ENCODE data around the gene GSTCD. TPM values are rescaled to one million over a fixed set of nuclear protein-coding genes. Genes with fewer than 3 reads are reported as not detected.
"Not testable (repeated sequence)": the region's sequence is repeated elsewhere in the genome, so short reads cannot be mapped to it uniquely, and the experiment has no call there.

The GSTCD gene, protein sequence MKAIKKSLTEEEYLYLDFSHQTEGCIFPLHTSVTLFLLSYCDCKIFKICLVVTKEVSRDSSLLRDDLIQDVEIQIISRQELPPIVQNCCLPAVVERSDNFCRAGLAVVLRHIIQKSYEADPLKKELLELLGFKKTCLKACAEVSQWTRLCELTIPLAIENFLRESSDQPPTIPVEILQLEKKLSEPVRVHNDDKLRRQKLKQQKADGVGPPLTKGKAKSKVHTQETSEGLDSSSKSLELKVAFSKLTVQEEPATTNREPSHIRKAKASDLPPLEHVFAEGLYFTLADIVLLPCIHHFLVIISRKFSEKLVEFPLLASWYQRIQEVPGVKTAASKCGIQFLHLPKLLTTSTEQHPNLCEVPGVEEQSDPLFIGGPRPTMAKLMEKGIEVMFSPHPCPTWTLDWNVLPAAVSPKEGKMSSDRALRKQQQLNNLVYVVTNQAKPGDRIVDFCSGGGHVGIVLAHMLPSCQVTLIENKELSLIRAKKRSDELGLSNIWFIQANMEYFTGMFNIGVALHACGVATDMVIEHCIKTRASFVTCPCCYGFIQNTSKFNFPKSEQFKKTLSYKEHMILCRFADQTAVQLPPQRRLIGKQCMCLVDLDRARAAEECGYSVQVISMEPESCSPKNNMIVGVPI
- 13.3 and 15.1 TPM in 2 replicates for total RNA-seq (2014; rRNA removed; shearing (Covaris generic))

DNA sequence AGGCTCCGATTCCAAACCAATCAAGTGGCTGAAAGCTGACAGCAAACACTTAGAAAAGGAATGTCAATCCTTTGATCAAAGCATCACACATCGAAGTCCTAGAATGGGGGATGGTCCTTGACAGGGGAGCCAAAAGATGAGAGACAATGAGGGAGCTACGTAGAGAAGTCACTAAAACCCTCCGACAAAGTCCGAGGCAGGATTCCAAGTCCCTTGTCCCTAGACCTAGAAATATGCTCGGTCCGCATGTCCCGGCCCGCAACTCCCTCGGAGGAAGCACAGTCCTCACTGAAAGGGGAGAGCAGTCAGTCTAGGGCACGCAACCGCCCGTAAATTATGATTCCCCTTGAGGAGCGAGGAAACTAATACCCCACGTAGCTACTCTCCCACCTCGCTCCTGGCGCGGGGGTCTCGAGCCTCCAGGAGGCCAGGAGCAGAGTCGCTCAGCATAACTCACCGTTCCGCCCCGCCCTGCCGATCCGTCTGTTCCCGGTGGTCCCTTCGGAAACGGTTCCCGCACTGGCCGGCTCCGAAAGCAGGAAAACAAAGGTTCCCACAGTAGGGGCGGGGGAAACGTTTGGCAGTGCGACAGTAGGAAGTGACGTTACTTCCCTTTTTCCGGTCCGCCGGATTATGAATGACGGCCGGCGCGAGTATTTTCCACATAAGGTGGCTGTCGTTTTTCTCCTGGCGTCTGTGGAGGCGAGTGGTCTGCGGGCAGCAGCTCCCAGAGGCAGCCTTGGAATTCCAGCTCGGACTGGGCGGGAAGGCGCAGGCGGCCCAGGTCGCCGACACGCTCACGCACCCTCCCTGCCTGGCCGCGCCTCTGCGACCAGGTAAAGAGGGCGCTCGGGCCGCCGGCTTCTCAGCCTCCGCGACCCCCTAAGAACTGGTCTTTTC, at the start of gene GSTCD, which contains the start of gene INTS12:
GSTCD (plus strand) TSS at position 604 of the 900 bp plus-strand sequence. CDS start 8,830 bp downstream, outside the sequence.
INTS12 (minus strand) TSS at position 509 of the 900 bp plus-strand sequence. CDS start 8,684 bp downstream, outside the sequence.
- peak; percentile 80 for DNase-seq (ENCODE audit: low spot score)

GRCh38 chr4:105659190-105659589, 49.4 kb upstream of the GSTCD start:
- no peak for DNase-seq (ENCODE audit: low spot score)

- no peak for DNase-seq (ENCODE audit: low spot score)
Observed at GRCh38 chr4:105661028-105661427, 47.6 kb upstream of the GSTCD start.

DNA sequence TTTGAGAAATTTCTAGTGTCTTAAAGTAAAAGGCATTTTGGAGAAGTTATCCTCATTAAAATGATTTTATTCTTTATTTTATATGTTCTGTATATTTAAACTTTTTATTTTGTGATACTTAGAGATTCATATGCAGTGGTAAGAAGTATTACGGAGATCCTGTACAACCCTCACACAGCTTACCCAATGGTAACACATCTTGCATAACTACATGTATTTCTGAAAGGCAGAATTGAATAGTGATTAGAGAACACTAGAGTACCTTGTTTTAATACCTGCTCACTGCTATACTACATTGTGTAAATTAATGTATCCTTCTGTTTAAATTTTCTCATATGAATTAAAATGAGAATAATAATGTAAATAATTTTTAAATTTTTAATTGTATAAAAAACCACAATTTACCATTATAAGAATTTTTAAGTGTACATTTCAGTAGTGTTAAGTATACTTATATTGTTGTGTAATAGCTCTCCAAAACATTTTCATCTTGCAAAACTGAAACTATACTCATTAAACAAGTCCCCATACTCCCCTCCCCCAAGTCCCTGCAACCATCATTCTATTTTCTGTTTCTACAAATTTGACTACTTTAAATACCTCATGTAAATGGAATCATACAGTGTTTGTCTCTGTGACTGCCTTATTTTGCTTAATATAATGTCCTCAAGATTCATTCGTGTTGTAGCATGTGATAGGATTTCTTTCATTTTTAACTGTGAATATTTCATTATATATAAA, 45.5 kb upstream of the GSTCD start:
- DNase-seq (ENCODE audit: low spot score) = no peak

DNA sequence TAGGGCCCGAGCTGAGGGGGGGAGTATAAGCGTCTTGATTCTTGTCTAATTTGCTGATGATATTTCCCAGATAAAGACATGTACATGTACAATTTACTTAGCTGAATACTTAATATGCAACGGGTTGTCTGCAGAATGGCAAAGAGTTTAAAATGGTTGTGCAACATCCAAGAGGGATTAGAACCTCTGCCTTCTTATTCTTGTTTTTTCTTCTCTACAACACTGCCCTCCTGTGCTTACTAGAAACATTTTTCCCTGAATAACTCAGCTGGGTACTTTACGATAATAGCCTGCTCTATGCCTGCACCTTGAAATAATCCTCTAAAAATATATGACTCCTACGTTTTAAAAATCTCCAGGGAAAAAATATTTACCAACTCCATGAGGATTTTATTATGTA, 41.9 kb upstream of the GSTCD start:
- peak; percentile 29 for DNase-seq (ENCODE audit: low spot score)

GRCh38 chr4:105670684-105671083, 37.9 kb upstream of the GSTCD start:
- no peak for DNase-seq (ENCODE audit: low spot score)

DNA sequence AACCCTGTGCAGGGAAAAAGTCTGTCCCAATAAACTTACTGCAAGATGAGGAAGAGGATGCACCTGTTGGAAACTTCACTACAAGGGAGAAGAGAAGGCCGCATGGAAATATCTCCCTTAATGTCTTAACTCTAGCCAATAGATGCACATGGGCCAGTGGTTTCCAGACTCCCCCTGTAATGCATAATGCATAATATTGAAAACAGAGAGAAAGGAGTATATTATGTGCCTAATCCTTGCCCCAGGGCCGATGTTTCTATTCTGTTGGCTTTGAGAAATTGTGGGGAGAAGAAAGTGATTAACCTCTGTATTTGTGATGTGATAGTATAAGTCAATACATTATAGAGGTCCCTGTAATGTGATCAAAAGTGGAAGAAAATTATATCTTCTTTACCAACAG, 37.3 kb upstream of the GSTCD start:
- no peak for DNase-seq (ENCODE audit: low spot score)

- DNase-seq (ENCODE audit: low spot score) = no peak
Observed at GRCh38 chr4:105674011-105674410, 34.6 kb upstream of the GSTCD start.

GRCh38 chr4:105677709-105678108, 30.9 kb upstream of the GSTCD start:
- no peak for DNase-seq (ENCODE audit: low spot score)

- no peak for DNase-seq (ENCODE audit: low spot score)
Observed at GRCh38 chr4:105679186-105679585, 29.4 kb upstream of the GSTCD start.

- no peak for DNase-seq (ENCODE audit: low spot score)
Observed at GRCh38 chr4:105683038-105683437, 25.5 kb upstream of the GSTCD start.

DNA sequence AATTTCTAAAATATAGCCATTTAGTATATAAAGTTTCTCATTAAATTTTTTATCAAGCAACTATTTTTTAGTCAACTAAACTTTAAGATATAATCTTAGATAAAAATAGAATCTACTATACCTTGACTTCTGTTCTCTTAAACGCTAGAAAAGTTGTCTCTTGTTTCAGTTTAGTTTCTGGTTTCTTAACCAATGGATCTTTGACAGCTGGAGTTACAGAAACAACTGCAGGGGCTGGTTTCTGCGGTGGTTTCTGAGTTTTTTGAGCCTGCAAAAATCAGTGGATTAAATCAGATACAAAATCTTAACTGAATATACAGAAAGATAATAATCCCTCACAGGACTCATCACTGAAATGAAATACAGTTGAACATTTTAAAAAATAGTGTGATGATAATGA, 22.0 kb upstream of the GSTCD start:
- no peak for DNase-seq (ENCODE audit: low spot score)

GRCh38 chr4:105694812-105695211, 13.8 kb upstream of the GSTCD start:
- not testable (repeated sequence) for DNase-seq (ENCODE audit: low spot score)

GRCh38 chr4:105695832-105696231, 12.8 kb upstream of the GSTCD start:
- DNase-seq (ENCODE audit: low spot score) = not testable (repeated sequence)

DNA sequence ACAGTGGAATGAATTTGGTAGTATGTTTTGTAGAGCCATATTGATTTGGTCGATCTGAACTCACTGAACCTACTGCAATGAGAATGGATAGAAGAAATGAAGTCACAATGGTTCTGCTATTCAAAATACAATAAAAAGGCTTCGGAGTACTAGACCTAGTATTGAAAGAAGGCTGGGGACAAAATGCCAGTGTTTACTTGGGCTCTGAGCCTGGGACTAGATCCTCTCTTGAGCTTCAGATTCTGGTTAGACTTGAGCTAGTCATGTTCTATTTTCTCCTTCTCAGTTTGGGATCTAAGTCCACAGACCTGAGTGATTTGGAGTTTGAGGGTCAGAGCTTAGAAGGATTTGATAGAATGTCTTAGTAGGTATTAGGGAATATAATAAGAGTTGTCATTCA, 10.0 kb upstream of the GSTCD start:
- no peak for DNase-seq (ENCODE audit: low spot score)

GRCh38 chr4:105707782-105708180, 803 bp upstream of the GSTCD start:
- no peak for DNase-seq (ENCODE audit: low spot score)

DNA sequence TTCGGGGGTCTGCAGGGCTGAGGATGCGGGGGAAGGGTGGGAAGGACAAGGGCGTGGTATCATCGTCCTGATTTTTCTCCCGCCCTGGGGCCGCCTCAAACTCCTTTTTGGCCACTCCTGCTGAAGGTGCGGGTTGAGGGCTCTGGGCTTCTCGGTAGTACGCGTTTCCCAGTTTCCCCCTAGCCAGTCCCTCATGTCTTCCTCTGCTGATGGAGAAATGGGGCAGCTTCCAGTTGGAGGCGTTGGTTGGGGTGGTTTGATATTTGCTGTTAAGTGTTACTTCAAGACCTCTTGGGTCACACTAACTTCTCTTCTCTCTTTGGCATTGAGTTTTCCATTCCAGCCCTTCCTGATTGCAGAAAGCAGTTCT, 482 bp downstream of the GSTCD start:
- DNase-seq (ENCODE audit: low spot score) = peak; percentile 35

DNA sequence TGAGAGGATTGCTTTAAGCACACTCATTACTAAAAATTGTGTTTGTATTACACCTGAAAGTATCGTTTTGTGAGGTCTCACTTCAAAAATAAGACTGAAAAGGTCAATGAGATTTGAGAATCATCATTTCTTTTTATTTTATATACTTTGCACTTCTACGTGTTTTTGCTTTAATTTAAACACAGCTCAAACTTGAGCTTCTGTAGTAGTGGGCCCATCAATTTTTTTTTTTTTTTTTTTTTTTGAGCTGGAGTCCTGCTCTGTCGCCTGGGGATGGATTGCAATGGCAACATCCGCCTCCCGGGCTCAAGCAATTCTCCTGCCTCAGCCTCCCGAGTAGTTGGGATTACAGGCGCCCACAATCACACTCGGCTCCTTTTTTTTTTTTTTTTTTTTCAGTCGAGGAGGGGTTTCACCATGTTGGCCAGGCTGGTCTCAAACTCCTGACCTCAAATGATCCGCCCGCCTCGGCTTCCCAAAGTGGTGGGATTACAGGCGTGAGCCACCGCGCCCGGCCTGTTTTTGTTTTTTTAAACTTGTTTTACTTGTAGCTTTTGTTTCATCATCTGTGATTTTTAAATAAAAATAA, 1.5 kb downstream of the GSTCD start:
- no peak for DNase-seq (ENCODE audit: low spot score)

GRCh38 chr4:105710678-105711077, 2.1 kb downstream of the GSTCD start:
- DNase-seq (ENCODE audit: low spot score) = no peak

GRCh38 chr4:105712766-105713165, 4.2 kb downstream of the GSTCD start:
- no peak for DNase-seq (ENCODE audit: low spot score)

DNA sequence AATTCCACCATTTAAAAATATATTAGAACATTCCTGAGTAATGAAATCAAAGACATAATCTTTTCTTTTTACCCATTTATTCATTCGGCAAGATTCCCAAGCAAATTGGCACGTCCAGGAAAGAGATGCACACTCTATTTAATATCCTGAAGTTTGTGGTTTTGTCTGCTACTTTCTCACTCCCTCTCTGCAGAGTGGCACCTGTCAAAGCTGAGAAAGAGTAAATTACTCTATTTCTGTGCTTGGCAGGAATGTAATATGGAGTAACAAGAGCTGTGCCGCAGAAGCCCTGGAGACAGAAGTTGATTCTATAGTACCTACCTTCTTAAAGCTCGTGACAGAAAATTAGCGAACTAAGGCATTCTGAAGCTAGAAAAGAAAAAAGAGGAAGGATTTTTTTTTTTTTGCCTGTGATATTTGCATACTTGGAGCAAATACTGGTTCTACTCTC, 5.5 kb downstream of the GSTCD start:
- DNase-seq (ENCODE audit: low spot score) = no peak

Data from A172 (cell line).